ENCODE results near the gene CDKN2A. TPM values are rescaled to one million over a fixed set of nuclear protein-coding genes. Genes with fewer than 3 reads are reported as not detected.

CDKN2A gene
- total and polyA plus RNA-seq, 2 donors (not counting 1 experiment from before 2014, with no cell fraction given), result 6.4 to 11.7 TPM

DNA sequence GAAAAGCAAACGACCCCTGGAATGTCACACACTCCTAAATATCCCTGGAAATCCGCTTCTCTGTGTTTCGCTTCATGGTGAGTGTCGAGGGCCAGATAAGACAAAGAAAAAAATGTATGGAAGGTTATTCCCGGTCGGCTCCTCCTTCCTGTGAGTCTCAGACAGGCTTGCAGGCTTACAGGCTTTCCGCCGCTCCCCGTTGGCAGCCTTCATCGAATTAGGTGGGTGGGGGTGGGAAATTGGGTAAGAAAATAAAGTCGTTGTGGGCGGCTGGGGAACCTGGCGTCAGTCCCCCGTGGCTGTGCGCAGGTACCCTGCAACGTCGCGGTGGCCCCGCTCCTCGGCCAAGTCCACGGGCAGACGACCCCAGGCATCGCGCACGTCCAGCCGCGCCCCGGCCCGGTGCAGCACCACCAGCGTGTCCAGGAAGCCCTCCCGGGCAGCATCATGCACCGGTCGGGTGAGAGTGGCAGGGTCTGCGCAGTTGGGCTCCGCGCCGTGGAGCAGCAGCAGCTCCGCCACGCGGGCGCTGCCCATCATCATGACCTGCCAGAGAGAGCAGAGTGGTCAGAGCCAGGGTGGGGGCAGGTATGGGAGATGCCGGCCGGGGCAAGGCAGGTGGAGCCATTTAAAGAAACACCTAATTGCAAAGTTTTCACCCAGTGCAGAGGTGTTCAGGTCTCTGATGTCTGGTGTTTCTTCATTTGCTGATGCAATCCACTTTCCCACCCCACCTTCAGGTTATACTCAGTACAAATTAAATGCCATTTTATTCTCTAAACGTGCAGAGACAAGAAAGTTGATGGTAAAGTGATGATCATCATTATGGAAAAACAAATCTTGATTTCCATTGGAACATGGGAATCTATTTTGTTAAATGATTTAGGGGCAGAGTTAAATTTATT lies 11.8 kb upstream of the CDKN2A start:
- Histone ChIP-seq H2AFZ (ENCODE audit: insufficient read depth, low read depth, low read length, poor library complexity, severe bottlenecking) (no peak overlapping the region), H3K27ac (ENCODE audit: low read length in 2 of 2) (no peak overlapping the region), H3K79me2 (ENCODE audit: control insufficient read depth, insufficient read depth, low read length) (no peaks in the 10 kb centered on the region), H3K9me3 (ENCODE audit: control extremely low read depth in 1 of 3, control insufficient read depth in 2 of 3, insufficient read depth in 1 of 3, low read length in 2 of 3) (peaks cover 0 to 16% (median 0%) of the 10 kb centered on the region in 3 donors), H3K27me3 (replicated peaks in 1 of 4; ENCODE audit: control extremely low read depth in 1 of 4, control insufficient read depth in 3 of 4, insufficient read depth in 4 of 4, low read length in 3 of 4) (peaks cover 0 to 54% (median 49%) of the 10 kb centered on the region in 4 experiments), H3K4me3 (ENCODE audit: control extremely low read depth in 1 of 5, extremely low read depth in 1 of 5, insufficient read depth in 1 of 5, low read depth in 2 of 5, low read length in 4 of 5) (no peak overlapping the region), H3K4me2 (replicated peaks; ENCODE audit: low read depth, low read length, poor library complexity, severe bottlenecking) (peak overlapping the region; percentile 51), H4K20me1 (ENCODE audit: control insufficient read depth, insufficient read depth, low read length, poor library complexity, severe bottlenecking) (peaks cover 8% of the 10 kb centered on the region), H3K9ac (ENCODE audit: low read length) (no peak overlapping the region), H3K36me3 (replicated peaks in 1 of 2; ENCODE audit: control extremely low read depth in 1 of 2, control insufficient read depth in 1 of 2, extremely low read depth in 1 of 2, insufficient read depth in 2 of 2, low read length in 1 of 2) (no peaks in the 10 kb centered on the region), H3K4me1 (ENCODE audit: control insufficient read depth in 2 of 2, insufficient read depth in 2 of 2, low read length in 2 of 2) (peaks cover 30 to 41% of the 10 kb centered on the region in 2 donors)
- peaks cover 34% of the 10 kb centered on the region for H3K4me1 Mint-ChIP-seq
- no peaks in the 10 kb centered on the region for H3K9me3 Mint-ChIP-seq (ENCODE audit: insufficient read depth)
- peak overlapping the region; percentile 66 for H3K4me3 Mint-ChIP-seq
- POLR2A ChIA-PET, result no interaction called here
- H3K27ac Mint-ChIP-seq, result no peak overlapping the region
- intact Hi-C loops (cut with micrococcal nuclease), result loop anchor here (2.0 kb wide), 2 partner anchors 17 to 33 kb away; no protein-coding TSS in a partner anchor
- ATAC-seq (ENCODE audit: low read depth), result no peak
- 14% methylated on average over 40 of the region's 44 CpGs for WGBS (ENCODE audit: insufficient coverage)
- CTCF ChIA-PET, result interaction anchor here (3.7 to 6.0 kb wide), 4 partner anchors 9 to 238 kb away, joined by 24 to 105 read pairs (median 58); partner anchors contain the start of genes CDKN2A and CDKN2B-AS1
- peaks cover 55% of the 10 kb centered on the region for H3K27me3 Mint-ChIP-seq
- TF ChIP-seq, protein P1, sequence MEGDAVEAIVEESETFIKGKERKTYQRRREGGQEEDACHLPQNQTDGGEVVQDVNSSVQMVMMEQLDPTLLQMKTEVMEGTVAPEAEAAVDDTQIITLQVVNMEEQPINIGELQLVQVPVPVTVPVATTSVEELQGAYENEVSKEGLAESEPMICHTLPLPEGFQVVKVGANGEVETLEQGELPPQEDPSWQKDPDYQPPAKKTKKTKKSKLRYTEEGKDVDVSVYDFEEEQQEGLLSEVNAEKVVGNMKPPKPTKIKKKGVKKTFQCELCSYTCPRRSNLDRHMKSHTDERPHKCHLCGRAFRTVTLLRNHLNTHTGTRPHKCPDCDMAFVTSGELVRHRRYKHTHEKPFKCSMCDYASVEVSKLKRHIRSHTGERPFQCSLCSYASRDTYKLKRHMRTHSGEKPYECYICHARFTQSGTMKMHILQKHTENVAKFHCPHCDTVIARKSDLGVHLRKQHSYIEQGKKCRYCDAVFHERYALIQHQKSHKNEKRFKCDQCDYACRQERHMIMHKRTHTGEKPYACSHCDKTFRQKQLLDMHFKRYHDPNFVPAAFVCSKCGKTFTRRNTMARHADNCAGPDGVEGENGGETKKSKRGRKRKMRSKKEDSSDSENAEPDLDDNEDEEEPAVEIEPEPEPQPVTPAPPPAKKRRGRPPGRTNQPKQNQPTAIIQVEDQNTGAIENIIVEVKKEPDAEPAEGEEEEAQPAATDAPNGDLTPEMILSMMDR (IDR thresholded peaks at IDR 0.05), result no peak
- TF ChIP-seq EZH2 (IDR thresholded peaks at IDR 0.05; ENCODE audit: borderline replicate concordance, insufficient read depth, low read depth, low read length, poor library complexity, severe bottlenecking), result no peak
- peak; percentile 46 for DNase-seq
